ENCODE measurements around the gene VAV2. TPM values are rescaled to one million over a fixed set of nuclear protein-coding genes. Genes with fewer than 3 reads are reported as not detected.

The VAV2 gene
- total RNA-seq, 1 donor, result 13.4 TPM

DNA sequence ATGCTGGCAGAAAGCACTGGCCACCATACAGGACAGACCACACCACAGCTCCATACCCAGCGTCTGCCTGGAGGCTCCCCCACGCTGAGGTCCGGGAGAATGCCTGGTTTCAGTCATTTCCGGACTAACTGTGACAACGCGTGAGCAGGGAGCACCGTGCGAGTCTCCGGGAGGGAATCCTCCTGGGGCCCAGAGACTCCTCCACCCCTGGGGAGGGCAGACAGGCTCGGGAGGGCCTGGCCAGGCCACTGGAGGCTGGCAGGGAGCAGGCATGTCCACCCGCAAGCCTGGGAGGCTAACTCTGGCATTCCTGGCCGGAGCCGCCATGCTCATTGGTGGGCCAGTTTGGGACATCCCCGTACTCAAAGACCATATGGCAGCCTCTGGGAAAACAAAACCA, 39.7 kb upstream of the VAV2 start:
- no peak for DNase-seq (ENCODE audit: low read depth)
- TF ChIP-seq, protein P1, sequence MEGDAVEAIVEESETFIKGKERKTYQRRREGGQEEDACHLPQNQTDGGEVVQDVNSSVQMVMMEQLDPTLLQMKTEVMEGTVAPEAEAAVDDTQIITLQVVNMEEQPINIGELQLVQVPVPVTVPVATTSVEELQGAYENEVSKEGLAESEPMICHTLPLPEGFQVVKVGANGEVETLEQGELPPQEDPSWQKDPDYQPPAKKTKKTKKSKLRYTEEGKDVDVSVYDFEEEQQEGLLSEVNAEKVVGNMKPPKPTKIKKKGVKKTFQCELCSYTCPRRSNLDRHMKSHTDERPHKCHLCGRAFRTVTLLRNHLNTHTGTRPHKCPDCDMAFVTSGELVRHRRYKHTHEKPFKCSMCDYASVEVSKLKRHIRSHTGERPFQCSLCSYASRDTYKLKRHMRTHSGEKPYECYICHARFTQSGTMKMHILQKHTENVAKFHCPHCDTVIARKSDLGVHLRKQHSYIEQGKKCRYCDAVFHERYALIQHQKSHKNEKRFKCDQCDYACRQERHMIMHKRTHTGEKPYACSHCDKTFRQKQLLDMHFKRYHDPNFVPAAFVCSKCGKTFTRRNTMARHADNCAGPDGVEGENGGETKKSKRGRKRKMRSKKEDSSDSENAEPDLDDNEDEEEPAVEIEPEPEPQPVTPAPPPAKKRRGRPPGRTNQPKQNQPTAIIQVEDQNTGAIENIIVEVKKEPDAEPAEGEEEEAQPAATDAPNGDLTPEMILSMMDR (IDR thresholded peaks at IDR 0.05; ENCODE audit: insufficient read depth, low read depth, low read length), result no peak
- H3K4me3 ChIP-seq (ENCODE audit: low read depth, low read length), result no peak overlapping the region

DNA sequence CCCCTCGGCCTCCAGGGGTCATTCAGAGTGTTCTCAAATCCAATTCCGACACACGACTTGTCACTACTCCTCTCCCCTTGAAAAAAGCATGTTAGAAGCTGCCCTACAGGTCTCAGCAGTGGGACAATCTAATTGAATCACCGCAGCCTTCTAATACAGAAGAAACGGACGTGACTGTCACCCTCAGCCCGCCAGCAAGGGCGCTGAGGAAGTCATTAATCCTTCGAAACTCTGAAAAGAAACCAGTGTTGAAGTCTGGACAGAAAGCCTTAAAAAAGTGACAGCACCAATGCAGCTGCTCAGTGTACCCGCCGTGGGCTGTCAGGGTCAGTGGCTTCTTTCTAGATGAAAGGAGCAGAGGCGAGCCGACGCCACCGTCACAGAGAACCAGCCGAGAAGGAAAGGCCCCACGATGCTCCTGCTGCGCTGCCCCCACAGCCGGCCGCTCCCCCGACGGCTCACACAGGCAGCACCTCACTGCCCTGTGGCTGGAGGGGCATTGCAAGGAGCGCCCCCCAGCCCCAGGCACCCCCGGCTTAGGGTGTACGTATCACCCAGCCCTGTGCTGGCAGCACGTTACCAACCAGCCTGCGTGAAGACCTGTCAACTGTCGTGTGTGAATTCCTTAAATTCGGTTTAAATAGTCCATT, 38.8 kb upstream of the VAV2 start:
- H3K4me3 ChIP-seq (ENCODE audit: low read depth, low read length), result no peak overlapping the region
- no peak for DNase-seq (ENCODE audit: low read depth)
- TF ChIP-seq, protein P1 (IDR thresholded peaks at IDR 0.05; ENCODE audit: insufficient read depth, low read depth, low read length), result no peak

DNA sequence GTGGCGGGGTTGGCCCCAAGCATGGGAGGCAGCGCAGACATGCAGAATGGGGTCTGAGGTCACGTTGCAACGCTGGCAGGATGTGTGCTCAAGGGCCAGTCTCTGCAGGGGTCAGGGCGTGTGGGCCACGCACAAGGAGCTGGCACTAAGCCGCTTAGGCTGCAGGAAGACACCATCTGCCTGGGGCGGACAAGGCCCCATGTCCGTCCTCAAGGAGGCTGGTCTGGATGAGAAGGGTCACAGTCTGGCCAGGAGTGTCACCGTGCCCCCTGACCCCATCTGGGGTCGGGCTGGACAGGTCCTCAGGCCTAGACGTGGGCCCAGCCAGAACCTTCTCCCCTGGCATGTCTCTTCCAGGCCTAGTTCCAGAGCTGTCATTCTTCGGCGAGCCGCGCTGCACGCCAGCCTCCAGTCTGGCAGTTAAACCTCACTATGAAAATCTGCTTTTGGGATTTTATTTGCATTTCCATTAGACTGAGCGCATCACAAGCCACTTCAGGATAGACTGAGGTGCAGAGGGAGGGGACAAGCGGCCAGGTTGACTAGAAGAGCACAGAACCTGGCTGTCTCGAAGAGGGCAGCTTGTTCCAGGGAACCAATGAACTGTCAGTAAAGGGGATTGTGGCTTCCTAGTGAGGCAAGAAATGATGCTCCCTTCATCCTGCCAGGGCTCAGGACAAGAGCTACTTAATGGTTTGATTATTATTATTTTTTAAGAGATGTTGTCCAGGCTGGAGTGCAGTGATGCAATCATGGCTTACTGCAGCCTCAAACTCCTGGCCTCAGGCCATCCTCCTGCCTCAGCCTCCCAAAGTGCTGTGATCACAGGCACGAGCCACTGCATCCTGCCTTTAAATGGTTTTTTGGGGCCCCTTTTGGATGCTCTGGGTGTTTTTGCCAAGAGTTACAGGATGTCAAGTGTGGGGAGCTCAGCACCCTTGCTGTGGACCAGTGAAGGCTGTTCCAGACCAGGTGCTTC, 37.4 kb upstream of the VAV2 start:
- no peak overlapping the region for H3K4me3 ChIP-seq (ENCODE audit: low read depth, low read length)
- TF ChIP-seq, protein P1 (IDR thresholded peaks at IDR 0.05; ENCODE audit: insufficient read depth, low read depth, low read length), result no peak
- DNase-seq (ENCODE audit: low read depth), result no peak

DNA sequence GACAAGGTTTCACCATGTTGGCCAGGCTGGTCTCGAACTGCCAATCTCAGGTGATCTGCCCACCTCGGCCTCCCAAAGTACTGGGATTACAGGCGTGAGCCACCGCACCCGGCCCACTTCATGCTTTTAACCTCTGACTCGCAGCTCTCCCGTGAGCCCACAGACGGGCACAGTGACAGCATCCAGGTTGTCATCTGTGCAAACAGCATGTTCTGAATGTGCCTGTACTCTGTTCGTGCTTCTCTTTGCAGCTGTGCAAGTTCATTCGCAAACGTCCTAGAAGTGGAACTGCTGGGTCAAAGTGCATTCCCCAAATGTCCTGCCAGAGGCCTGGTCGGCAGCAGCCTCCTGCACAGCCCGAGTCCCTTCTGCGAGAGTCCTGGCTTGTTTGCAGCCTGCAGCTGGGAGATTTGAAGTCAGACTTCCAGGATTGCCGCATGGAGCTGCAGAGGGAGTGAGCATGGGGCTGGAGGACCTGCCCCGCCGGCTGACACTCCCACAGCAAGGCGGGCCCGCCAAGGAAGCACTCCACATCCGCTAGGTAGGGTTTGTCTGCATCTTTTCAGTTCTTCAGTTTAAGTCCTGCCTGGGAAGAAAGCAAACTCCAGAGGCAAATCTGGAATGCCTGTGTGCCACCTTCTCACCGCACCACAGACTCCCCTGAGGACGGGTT, 36.6 kb upstream of the VAV2 start:
- TF ChIP-seq, protein P1 (IDR thresholded peaks at IDR 0.05; ENCODE audit: insufficient read depth, low read depth, low read length), result no peak
- no peak for DNase-seq (ENCODE audit: low read depth)
- no peak overlapping the region for H3K4me3 ChIP-seq (ENCODE audit: low read depth, low read length)

DNA sequence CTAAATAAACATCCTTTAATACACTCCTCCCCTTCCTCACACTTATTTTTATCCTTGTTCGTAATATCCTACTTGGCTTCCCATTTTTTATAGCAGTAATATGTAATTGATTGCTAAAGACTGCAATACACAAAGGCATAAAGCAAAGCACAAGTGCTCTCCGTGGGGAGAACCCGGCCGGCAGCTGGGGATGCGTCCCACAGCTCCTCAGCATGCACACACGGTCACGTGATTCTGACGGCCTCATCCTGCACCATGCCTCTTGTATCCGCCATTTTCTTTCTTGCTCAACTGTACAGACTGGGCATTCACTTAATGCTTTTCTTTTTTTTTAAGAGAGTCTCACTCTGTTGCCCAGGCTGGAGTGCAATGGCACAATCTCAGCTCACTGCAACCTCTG, 36.0 kb upstream of the VAV2 start:
- DNase-seq (ENCODE audit: low read depth), result no peak
- TF ChIP-seq, protein P1 (IDR thresholded peaks at IDR 0.05; ENCODE audit: insufficient read depth, low read depth, low read length), result no peak
- H3K4me3 ChIP-seq (ENCODE audit: low read depth, low read length), result no peak overlapping the region

DNA sequence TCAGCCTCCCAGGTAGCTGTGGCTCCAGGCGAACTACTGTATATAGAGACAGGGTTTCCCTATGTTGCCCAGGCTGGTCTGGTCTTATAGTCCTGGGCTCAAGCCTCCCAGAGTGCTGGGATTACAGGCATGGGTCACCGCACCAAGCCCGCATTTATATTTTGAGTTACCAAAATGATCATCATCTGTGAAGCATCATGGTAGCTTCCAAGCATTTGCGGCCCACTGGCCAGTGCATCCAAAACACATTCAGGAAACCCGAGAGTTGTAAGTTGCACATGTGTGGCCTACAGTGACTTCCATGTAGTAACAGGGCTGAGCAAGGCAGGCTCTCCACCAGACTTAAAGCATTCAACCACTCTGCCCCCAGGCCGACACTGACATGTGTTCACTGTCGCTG, 35.4 kb upstream of the VAV2 start:
- DNase-seq (ENCODE audit: low read depth), result no peak
- TF ChIP-seq, protein P1 (IDR thresholded peaks at IDR 0.05; ENCODE audit: insufficient read depth, low read depth, low read length), result no peak
- no peak overlapping the region for H3K4me3 ChIP-seq (ENCODE audit: low read depth, low read length)

All from fibroblast of villous mesenchyme (primary cell).